GM04504 (cell line): ENCODE measurements around the gene EEF1AKMT1.

Source experiments
- DNase-seq: peaks from one replicate; pipeline ENCODE4 v3.0.0-alpha.2; 2012; ENCODE audit warnings: low read depth

The EEF1AKMT1 gene

GRCh38 chr13:20718958-20719566, 54.7 kb downstream of the EEF1AKMT1 start:
- DNase-seq, result no peak

GRCh38 chr13:20717581-20718542, 55.9 kb downstream of the EEF1AKMT1 start:
- no peak for DNase-seq

- DNase-seq, result no peak
These were observed 56.8 kb downstream of the EEF1AKMT1 start for GRCh38 chr13:20716951-20717350.

- no peak for DNase-seq
These were observed 58.4 kb downstream of the EEF1AKMT1 start for GRCh38 chr13:20715330-20715712.

GRCh38 chr13:20714563-20715329, 59.0 kb downstream of the EEF1AKMT1 start:
- peak; percentile 44 for DNase-seq

GRCh38 chr13:20714161-20714560, 59.6 kb downstream of the EEF1AKMT1 start:
- no peak for DNase-seq

- peak; percentile 28 for DNase-seq
These were observed 60.0 kb downstream of the EEF1AKMT1 start for GRCh38 chr13:20713751-20714150.

GRCh38 chr13:20713014-20713376, 60.8 kb downstream of the EEF1AKMT1 start:
- DNase-seq, result no peak

GRCh38 chr13:20711301-20712044, 62.3 kb downstream of the EEF1AKMT1 start:
- DNase-seq, result no peak

- DNase-seq, result no peak
These were observed 64.0 kb downstream of the EEF1AKMT1 start for GRCh38 chr13:20709782-20710181.

GRCh38 chr13:20709369-20709768, 64.4 kb downstream of the EEF1AKMT1 start:
- no peak for DNase-seq

GRCh38 chr13:20708216-20708615, 65.5 kb downstream of the EEF1AKMT1 start:
- no peak for DNase-seq

- DNase-seq, result no peak
These were observed 67.1 kb downstream of the EEF1AKMT1 start for GRCh38 chr13:20706661-20707060.

GRCh38 chr13:20704459-20705069, 69.2 kb downstream of the EEF1AKMT1 start:
- DNase-seq, result no peak

GRCh38 chr13:20703780-20704458, 69.8 kb downstream of the EEF1AKMT1 start:
- peak; percentile 37 for DNase-seq

GRCh38 chr13:20702915-20703779, 70.6 kb downstream of the EEF1AKMT1 start, which contains the start of gene IL17D:
IL17D (plus strand) TSS chr13:20703699; CDS start chr13:20704002, 303 bp downstream.
- DNase-seq, result no peak

- no peak for DNase-seq
These were observed 71.2 kb downstream of the EEF1AKMT1 start for GRCh38 chr13:20702530-20702914.

- DNase-seq, result no peak
These were observed 72.3 kb downstream of the EEF1AKMT1 start for GRCh38 chr13:20701461-20701860.

- no peak for DNase-seq
These were observed 73.5 kb downstream of the EEF1AKMT1 start for GRCh38 chr13:20700288-20700687.

- DNase-seq, result no peak
These were observed 74.0 kb downstream of the EEF1AKMT1 start for GRCh38 chr13:20699715-20700114.
